GM12801 (cell line): Measurements from ENCODE around the gene ACSF3.

Source experiments
- TF ChIP-seq, protein P1 (sequence below): IDR thresholded peaks from one replicate; pipeline ENCODE4 v1.5.1; 2011; ENCODE audit warnings: control low read depth; ENCODE audit not compliant: insufficient read length; ENCODE audit errors: extremely low read depth

The ACSF3 gene

GRCh38 chr16:89096768-89097391, 3.2 kb downstream of the ACSF3 start:
- TF ChIP-seq, protein P1, sequence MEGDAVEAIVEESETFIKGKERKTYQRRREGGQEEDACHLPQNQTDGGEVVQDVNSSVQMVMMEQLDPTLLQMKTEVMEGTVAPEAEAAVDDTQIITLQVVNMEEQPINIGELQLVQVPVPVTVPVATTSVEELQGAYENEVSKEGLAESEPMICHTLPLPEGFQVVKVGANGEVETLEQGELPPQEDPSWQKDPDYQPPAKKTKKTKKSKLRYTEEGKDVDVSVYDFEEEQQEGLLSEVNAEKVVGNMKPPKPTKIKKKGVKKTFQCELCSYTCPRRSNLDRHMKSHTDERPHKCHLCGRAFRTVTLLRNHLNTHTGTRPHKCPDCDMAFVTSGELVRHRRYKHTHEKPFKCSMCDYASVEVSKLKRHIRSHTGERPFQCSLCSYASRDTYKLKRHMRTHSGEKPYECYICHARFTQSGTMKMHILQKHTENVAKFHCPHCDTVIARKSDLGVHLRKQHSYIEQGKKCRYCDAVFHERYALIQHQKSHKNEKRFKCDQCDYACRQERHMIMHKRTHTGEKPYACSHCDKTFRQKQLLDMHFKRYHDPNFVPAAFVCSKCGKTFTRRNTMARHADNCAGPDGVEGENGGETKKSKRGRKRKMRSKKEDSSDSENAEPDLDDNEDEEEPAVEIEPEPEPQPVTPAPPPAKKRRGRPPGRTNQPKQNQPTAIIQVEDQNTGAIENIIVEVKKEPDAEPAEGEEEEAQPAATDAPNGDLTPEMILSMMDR: no peak

DNA sequence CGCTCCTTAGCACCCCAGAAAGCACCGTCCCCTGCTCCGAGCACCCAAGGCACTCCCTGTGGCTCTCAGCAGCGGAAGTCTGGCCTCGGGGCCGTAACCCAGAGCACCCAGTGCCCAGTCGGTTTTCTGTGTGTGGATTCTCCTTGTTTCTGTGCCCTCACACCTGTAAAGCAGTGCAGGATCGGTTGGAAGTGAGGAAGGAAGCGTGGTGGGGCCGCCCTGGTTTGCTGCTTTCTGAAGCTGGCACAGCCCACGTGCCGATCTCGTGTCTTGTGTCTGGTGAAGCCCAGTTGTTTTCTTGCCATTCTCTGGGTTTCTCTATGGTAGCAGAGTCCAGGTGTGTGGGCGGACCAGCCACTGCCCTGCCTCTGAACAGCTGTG, 3.7 kb downstream of the ACSF3 start:
- TF ChIP-seq, protein P1: no peak

DNA sequence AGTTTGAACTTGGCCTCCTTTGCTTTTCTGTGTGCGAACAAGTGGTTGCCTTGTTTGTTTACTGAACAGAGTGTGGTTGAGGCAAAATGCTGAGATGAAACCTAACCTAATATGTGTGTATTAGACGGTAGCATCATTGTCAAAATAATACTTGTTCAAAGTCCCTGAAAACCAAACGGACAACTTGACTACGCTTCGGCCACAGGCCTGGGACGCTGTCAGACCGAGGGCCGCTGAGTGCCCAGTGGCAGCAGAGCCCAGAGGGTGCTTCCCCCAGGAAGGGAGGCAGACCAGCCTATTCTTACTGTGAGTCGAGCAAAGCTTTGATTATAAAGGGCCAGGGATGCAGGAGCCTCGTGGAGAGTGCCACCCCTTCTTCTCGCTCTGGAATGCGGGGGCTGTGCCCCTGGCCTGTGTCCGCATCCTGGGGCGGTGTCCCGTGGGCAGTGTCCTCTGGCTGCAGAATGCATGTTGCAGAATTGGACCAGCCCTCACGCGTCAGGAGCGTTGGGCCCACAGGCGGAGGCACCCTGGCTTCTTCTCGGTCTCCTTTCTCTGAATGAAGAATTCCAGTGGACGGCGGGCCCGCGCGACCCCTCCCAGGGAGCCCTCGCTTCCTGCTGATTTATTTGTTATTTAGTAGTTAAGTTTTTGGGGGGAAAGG, 5.2 kb downstream of the ACSF3 start:
- TF ChIP-seq, protein P1: no peak

- TF ChIP-seq, protein P1: no peak
Measured at GRCh38 chr16:89099905-89100304, 6.3 kb downstream of the ACSF3 start.

GRCh38 chr16:89100601-89101302, 7.1 kb downstream of the ACSF3 start:
- TF ChIP-seq, protein P1: no peak

DNA sequence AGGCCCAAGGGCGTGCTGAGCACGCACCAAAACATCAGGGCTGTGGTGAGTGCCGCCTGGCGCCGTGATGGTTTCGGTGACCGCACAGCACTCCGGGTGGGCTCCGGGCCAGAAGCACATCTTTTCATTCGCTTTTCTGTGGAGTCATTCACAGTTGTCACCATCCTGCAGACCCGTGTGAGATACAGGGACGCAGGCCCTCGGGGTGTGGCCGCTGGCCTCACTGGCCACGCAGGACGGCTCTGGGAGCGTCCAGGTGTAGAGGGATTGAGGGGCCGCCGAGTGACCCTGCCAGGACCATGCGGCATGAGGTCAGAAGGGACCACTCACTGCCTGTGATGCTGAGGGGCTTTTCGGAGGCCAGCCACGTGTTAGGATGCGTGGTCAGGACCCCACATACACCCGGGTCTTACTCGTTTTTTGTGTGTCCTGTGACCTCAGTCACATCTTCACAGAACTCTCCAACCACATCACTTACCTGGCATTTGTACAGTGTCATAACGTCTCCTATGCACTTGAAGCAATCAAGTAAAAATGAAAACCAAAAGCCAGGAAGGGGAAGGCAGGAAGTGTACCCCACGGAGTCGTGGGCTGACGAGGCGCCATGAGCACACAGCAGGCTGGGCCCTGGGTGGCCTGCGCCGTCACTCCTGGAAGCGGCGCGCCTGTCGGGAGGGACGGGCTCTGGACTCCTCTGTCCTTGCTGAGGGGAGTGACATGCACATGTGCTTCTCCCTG, 7.8 kb downstream of the ACSF3 start:
- TF ChIP-seq, protein P1: no peak

DNA sequence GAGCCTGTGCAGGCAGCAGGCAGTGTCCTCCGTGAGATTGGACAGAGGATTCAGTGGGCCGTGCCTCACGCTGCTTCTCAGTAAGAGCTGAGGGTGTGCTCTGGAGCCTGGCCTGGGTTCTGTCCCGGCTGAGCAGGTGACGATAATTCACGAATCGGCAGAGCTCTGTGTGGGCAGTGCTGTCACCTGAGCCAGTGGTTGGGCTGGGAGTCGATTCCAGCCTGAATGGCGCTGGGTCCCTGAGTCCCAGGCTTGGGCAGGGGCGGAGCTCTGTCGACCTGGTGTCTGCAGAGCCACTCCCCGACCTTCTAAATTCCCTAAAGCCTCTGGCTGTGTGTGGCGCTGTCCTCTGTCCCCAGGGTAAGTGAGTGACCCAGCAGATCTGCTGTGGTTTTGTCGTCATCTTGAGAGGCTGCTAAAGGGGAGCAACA, 8.4 kb downstream of the ACSF3 start:
- TF ChIP-seq, protein P1: no peak
